Epithelial cell of prostate (primary cell): ENCODE results near the gene SLC35G2.
A peak's percentile ranks its signal among the peaks of the same experiment; 100 is the strongest.
"Not testable (repeated sequence)": the region's sequence is repeated elsewhere in the genome, so short reads cannot be mapped to it uniquely, and the experiment has no call there.

Experiments
- DNase-seq: peaks from one replicate; pipeline ENCODE4 v3.0.0-alpha.2; 2011; ENCODE audit warnings: low read depth, low spot score
- H3K27ac ChIP-seq: fragments of 450-650 bp; 2 replicates; pipeline ENCODE4 v1.5.1; 2017; ENCODE audit warnings: mild to moderate bottlenecking

The SLC35G2 gene

GRCh38 chr3:136883967-136884720 is 65.2 kb downstream of the SLC35G2 start:
- no peak for DNase-seq

GRCh38 chr3:136885357-136886213 is 66.7 kb downstream of the SLC35G2 start:
- DNase-seq: no peak
- H3K27ac ChIP-seq: no peak overlapping the region

More at GRCh38 chr3:136883967-136884720, 65.2 kb downstream of the SLC35G2 start:
- no peak overlapping the region for H3K27ac ChIP-seq

GRCh38 chr3:136889947-136890346 is 71.0 kb downstream of the SLC35G2 start:
- no peak overlapping the region for H3K27ac ChIP-seq
- DNase-seq: no peak

- H3K27ac ChIP-seq: peak overlapping the region; percentile 81
- no peak for DNase-seq
Measured at GRCh38 chr3:136891934-136892855, 73.3 kb downstream of the SLC35G2 start.

- peak overlapping the region; percentile 81 for H3K27ac ChIP-seq
- peak; percentile 69 for DNase-seq
Measured at GRCh38 chr3:136893848-136894443, 75.0 kb downstream of the SLC35G2 start.

GRCh38 chr3:136897171-136897570 is 78.2 kb downstream of the SLC35G2 start:
- H3K27ac ChIP-seq, DNase-seq: not testable (repeated sequence)

GRCh38 chr3:136898549-136898948 is 79.6 kb downstream of the SLC35G2 start:
- H3K27ac ChIP-seq: no peak overlapping the region
- no peak for DNase-seq

- DNase-seq: no peak
- no peak overlapping the region for H3K27ac ChIP-seq
Measured at GRCh38 chr3:136898954-136899353, 80.0 kb downstream of the SLC35G2 start.

- no peak overlapping the region for H3K27ac ChIP-seq
- no peak for DNase-seq
Measured at GRCh38 chr3:136899622-136900158, 80.8 kb downstream of the SLC35G2 start.

- H3K27ac ChIP-seq, DNase-seq: not testable (repeated sequence)
Measured at GRCh38 chr3:136900694-136901093, 81.8 kb downstream of the SLC35G2 start.

- DNase-seq: no peak
Measured at GRCh38 chr3:136901391-136901790, 82.5 kb downstream of the SLC35G2 start.

GRCh38 chr3:136902530-136902929 is 83.6 kb downstream of the SLC35G2 start:
- DNase-seq, H3K27ac ChIP-seq: not testable (repeated sequence)

More at GRCh38 chr3:136901391-136901790, 82.5 kb downstream of the SLC35G2 start:
- H3K27ac ChIP-seq: no peak overlapping the region

GRCh38 chr3:136903899-136904298 is 85.0 kb downstream of the SLC35G2 start:
- DNase-seq: no peak
- H3K27ac ChIP-seq: no peak overlapping the region

GRCh38 chr3:136904746-136905145 is 85.8 kb downstream of the SLC35G2 start:
- no peak for DNase-seq
- no peak overlapping the region for H3K27ac ChIP-seq
